Chondrocyte (in vitro differentiated cells): Measurements from ENCODE around the gene GPR143. TPM values are rescaled to one million over a fixed set of nuclear protein-coding genes. Genes with fewer than 3 reads are reported as not detected.
"Not testable (repeated sequence)": the region's sequence is repeated elsewhere in the genome, so short reads cannot be mapped to it uniquely, and the experiment has no call there.

Source experiments
- DNase-seq: peaks from one replicate; pipeline ENCODE4 v3.0.0; 2021; ENCODE audit warnings: mixed read lengths, low spot score
- H3K27ac Mint-ChIP-seq: one replicate; pipeline ENCODE4 v1.8.0; 2021; ENCODE audit warnings: mild to moderate bottlenecking, moderate library complexity, mixed read lengths; ENCODE audit not compliant: unreplicated experiment
- H3K27me3 Mint-ChIP-seq: 2 replicates; pipeline ENCODE4 v1.8.0; 2021; ENCODE audit warnings: low read depth, mixed read lengths
- H3K36me3 Mint-ChIP-seq: 2 replicates; pipeline ENCODE4 v1.8.0; 2021; ENCODE audit warnings: low read depth, mixed read lengths
- H3K4me1 Mint-ChIP-seq: 2 replicates; pipeline ENCODE4 v1.8.0; 2021; ENCODE audit warnings: low read depth, mild to moderate bottlenecking, mixed read lengths
- H3K4me3 Mint-ChIP-seq: one replicate; pipeline ENCODE4 v1.8.0; 2021; ENCODE audit warnings: mild to moderate bottlenecking, moderate library complexity, mixed read lengths; ENCODE audit not compliant: unreplicated experiment
- H3K9me3 Mint-ChIP-seq: 2 replicates; pipeline ENCODE4 v1.8.0; 2021; ENCODE audit warnings: low read depth, mixed read lengths
- long read RNA-seq: library from polyadenylated mRNA; stranded (forward); transcript quantifications from one replicate; pipeline ENCODE4 v2.0.0, GENCODE V29; 2021
- total RNA-seq: library from RNA; stranded (reverse); gene quantifications from 3 replicates; pipeline ENCODE4 v1.2.1, GENCODE V29; 2021
- TF ChIP-seq, protein P1 (sequence below): fragments of 200-600 bp; sonication (generic); IDR thresholded peaks from 2 replicates; pipeline ENCODE4 v1.5.0; 2021; ENCODE audit warnings: antibody characterized with exemption, mild to moderate bottlenecking, moderate library complexity

The GPR143 gene
- total RNA-seq, result not detected in 3 replicates
- long read RNA-seq, result 0 reads

GRCh38 chrX:9765737-9766097 is at the start of gene GPR143:
Gene GPR143 (minus strand): TSS chrX:9765847. CDS start chrX:9765817, 30 bp downstream.
- Mint-ChIP-seq H3K9me3 (peaks cover 4% of the 10 kb centered on the region), H3K4me1 (peaks cover 3% of the 10 kb centered on the region), H3K27me3 (no peaks in the 10 kb centered on the region), H3K4me3 (no peak within 1 kb of the TSS), H3K36me3 (no peaks in the 10 kb centered on the region), H3K27ac (no peak within 1 kb of the TSS)
- TF ChIP-seq, protein P1, sequence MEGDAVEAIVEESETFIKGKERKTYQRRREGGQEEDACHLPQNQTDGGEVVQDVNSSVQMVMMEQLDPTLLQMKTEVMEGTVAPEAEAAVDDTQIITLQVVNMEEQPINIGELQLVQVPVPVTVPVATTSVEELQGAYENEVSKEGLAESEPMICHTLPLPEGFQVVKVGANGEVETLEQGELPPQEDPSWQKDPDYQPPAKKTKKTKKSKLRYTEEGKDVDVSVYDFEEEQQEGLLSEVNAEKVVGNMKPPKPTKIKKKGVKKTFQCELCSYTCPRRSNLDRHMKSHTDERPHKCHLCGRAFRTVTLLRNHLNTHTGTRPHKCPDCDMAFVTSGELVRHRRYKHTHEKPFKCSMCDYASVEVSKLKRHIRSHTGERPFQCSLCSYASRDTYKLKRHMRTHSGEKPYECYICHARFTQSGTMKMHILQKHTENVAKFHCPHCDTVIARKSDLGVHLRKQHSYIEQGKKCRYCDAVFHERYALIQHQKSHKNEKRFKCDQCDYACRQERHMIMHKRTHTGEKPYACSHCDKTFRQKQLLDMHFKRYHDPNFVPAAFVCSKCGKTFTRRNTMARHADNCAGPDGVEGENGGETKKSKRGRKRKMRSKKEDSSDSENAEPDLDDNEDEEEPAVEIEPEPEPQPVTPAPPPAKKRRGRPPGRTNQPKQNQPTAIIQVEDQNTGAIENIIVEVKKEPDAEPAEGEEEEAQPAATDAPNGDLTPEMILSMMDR, result no peak
- no peak for DNase-seq

- H3K4me1 Mint-ChIP-seq, H3K36me3 Mint-ChIP-seq, H3K4me3 Mint-ChIP-seq, DNase-seq, H3K27me3 Mint-ChIP-seq, H3K27ac Mint-ChIP-seq: not testable (repeated sequence)
- H3K9me3 Mint-ChIP-seq, result peaks cover 18% of the 10 kb centered on the region
These were observed 45.4 kb upstream of the GPR143 start for GRCh38 chrX:9811086-9811485.

- H3K4me1 Mint-ChIP-seq, H3K4me3 Mint-ChIP-seq, DNase-seq, H3K36me3 Mint-ChIP-seq, H3K27ac Mint-ChIP-seq, H3K27me3 Mint-ChIP-seq: not testable (repeated sequence)
- peaks cover 23% of the 10 kb centered on the region for H3K9me3 Mint-ChIP-seq
These were observed 44.2 kb upstream of the GPR143 start for GRCh38 chrX:9809876-9810275.

- H3K4me3 Mint-ChIP-seq, result no peak overlapping the region
- TF ChIP-seq, protein P1, result no peak
- no peaks in the 10 kb centered on the region for H3K36me3 Mint-ChIP-seq
- no peaks in the 10 kb centered on the region for H3K27me3 Mint-ChIP-seq
- H3K27ac Mint-ChIP-seq, result no peak overlapping the region
- DNase-seq, result no peak
- peaks cover 15% of the 10 kb centered on the region for H3K9me3 Mint-ChIP-seq
- no peaks in the 10 kb centered on the region for H3K4me1 Mint-ChIP-seq
These were observed 41.9 kb upstream of the GPR143 start for GRCh38 chrX:9807355-9808182.

DNA sequence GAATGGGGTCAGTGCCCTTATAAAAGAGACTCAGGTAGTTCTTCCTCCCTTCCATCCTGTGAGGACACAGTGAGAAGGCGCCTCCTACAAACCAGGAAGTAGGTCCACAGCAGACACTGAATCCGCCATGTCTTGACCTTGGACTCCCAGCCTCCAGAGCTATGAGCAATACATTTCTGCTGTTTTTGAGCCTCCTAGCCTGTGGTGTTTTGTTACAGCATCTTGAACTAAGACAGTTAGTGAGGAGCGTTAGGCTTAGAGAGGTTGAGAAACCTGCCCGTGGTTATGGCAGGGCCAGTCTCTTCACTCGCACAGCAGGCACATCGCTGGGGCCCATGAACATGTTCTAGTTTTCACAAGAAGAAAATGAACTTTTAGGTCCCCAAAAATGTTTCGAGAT is 40.3 kb upstream of the GPR143 start:
- H3K4me1 Mint-ChIP-seq, result no peaks in the 10 kb centered on the region
- H3K27me3 Mint-ChIP-seq, result no peaks in the 10 kb centered on the region
- no peak for DNase-seq
- no peak overlapping the region for H3K27ac Mint-ChIP-seq
- TF ChIP-seq, protein P1, result no peak
- no peaks in the 10 kb centered on the region for H3K36me3 Mint-ChIP-seq
- no peak overlapping the region for H3K4me3 Mint-ChIP-seq
- H3K9me3 Mint-ChIP-seq, result peaks cover 12% of the 10 kb centered on the region

DNA sequence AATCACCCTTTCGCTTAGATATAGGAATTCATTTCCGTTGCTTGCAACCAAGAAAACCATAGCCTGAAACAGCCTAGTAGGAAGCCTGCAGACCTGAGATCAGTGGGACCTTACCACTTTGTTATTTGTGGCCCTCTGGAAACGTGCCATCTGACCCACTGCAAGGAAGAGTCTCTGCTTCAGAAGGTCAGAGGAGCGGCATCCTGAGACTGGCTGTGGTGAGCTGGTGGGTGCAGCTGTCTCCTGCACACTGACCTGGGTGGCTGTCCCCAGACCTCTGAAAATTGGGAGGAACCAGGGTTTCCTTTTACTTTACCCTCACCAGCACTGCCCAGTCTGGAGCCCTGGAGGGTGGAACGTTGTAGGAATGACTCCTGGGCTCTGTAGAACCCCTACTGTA is 38.8 kb upstream of the GPR143 start:
- H3K4me3 Mint-ChIP-seq, result no peak overlapping the region
- peaks cover 21% of the 10 kb centered on the region for H3K9me3 Mint-ChIP-seq
- H3K36me3 Mint-ChIP-seq, result peaks cover 8% of the 10 kb centered on the region
- TF ChIP-seq, protein P1, result no peak
- H3K4me1 Mint-ChIP-seq, result no peaks in the 10 kb centered on the region
- no peak overlapping the region for H3K27ac Mint-ChIP-seq
- no peak for DNase-seq
- H3K27me3 Mint-ChIP-seq, result no peaks in the 10 kb centered on the region
